ENCODE data around the gene IDI2.

DNA sequence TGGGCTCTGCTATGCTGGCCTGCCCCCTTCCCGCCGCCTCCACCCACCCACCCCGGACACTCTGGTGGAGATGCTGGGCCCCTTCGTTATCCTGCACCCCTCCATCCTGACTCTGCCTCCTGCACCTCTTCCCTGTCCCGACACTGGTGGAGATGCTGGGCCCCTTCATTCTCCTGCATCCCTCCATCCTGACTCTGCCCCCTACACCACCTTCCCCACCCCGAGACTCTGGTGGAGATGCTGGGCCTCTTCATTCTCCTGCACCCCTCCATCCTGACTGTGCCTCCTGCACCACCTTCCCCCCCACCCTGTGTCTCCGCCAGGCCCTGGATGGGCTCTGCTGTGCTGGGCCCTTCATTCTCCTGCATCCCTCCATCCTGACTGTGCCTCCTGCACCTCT lies 15.0 kb downstream of the IDI2 start:
- TF ChIP-seq, protein P1, sequence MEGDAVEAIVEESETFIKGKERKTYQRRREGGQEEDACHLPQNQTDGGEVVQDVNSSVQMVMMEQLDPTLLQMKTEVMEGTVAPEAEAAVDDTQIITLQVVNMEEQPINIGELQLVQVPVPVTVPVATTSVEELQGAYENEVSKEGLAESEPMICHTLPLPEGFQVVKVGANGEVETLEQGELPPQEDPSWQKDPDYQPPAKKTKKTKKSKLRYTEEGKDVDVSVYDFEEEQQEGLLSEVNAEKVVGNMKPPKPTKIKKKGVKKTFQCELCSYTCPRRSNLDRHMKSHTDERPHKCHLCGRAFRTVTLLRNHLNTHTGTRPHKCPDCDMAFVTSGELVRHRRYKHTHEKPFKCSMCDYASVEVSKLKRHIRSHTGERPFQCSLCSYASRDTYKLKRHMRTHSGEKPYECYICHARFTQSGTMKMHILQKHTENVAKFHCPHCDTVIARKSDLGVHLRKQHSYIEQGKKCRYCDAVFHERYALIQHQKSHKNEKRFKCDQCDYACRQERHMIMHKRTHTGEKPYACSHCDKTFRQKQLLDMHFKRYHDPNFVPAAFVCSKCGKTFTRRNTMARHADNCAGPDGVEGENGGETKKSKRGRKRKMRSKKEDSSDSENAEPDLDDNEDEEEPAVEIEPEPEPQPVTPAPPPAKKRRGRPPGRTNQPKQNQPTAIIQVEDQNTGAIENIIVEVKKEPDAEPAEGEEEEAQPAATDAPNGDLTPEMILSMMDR (IDR thresholded peaks at IDR 0.05) = no peak
- TF ChIP-seq POLR2AphosphoS5 (IDR thresholded peaks at IDR 0.05; ENCODE audit: insufficient read depth in 1 of 2, low read depth in 1 of 2) = no peak
